ENCODE measurements around the gene CACNA1I. TPM values are rescaled to one million over a fixed set of nuclear protein-coding genes. Genes with fewer than 3 reads are reported as not detected.

Gene CACNA1I
- total and polyA plus RNA-seq, 2 donors (not counting 1 experiment from before 2014, with no cell fraction given) = 0.07 to 0.25 TPM

DNA sequence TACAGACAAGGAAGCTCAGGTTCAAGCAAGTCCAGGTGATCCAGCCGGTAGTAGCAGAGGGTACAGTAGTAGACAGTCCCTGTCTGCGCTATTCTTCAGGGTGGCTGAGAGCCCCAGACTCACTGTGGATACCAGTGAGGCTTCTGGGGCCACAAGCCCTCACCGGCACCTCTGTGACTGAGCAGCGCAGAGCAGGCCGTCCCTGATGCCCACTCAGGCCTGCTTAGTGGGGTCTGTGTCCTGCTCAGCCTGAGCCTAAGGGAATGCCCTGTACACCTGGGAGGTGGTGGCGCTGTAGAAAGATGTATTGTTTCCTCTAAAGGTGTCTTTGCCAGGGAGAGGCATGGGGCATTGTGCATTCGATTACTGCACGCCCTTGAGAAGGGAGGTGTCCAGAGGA is 143.8 kb downstream of the CACNA1I start:
- H3K27ac ChIP-seq (ENCODE audit: low read length in 2 of 2) = no peak overlapping the region
- POLR2A ChIA-PET = no interaction called here
- intact Hi-C loops (cut with micrococcal nuclease) = no loop called here

DNA sequence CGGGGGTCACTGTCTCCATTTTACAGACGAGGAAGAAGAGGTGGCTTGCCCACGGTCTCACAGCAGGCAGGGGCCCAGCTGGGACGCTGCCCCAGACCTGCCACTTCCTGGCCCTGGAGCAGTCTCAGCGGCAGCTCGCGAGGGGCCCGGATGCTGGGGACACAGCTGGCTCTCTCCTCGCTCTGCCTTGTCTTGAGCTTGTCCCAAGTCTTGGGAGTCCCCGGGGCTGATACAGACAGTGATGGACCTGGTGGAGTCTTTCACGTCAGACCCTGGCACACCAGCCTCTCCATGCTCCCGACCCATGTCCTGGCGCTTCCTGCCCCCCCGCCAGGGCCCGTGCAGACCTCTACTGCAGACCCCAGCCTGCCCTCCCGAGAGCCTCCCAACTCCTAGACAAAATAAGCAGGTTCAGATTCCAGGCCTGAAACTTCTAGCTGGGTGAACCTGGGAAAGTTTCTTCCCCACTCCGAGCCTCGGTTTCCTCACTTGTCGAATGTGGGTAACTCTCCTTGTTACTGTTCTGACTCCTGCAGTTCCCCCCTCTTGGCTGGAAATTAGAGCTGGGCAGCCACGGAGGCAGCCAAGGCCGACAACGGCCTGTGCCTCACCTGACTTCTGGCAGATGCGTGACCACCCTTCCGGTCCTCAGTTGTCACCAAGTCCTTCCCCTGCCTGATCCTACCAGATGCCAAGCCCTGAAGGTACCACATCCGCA is 145.4 kb downstream of the CACNA1I start:
- no peak for ATAC-seq (ENCODE audit: low read depth)
- CTCF ChIA-PET = no interaction called here
- H3K79me2 ChIP-seq (ENCODE audit: control insufficient read depth, insufficient read depth, low read length) = no peaks in the 10 kb centered on the region

More for the DNA sequence above, 143.8 kb downstream of the CACNA1I start:
- Histone ChIP-seq H3K36me3 (replicated peaks in 1 of 2; ENCODE audit: control extremely low read depth in 1 of 2, control insufficient read depth in 1 of 2, extremely low read depth in 1 of 2, insufficient read depth in 2 of 2, low read length in 1 of 2) (no peaks in the 10 kb centered on the region), H3K4me2 (replicated peaks; ENCODE audit: low read depth, low read length, poor library complexity, severe bottlenecking) (no peak overlapping the region), H3K79me2 (ENCODE audit: control insufficient read depth, insufficient read depth, low read length) (no peaks in the 10 kb centered on the region), H3K4me1 (ENCODE audit: control insufficient read depth in 2 of 2, insufficient read depth in 2 of 2, low read length in 2 of 2) (peaks cover 7 to 8% of the 10 kb centered on the region in 2 donors), H2AFZ (ENCODE audit: insufficient read depth, low read depth, low read length, poor library complexity, severe bottlenecking) (no peak overlapping the region), H3K9me3 (ENCODE audit: control extremely low read depth in 1 of 3, control insufficient read depth in 2 of 3, insufficient read depth in 1 of 3, low read length in 2 of 3) (no peaks in the 10 kb centered on the region), H3K4me3 (ENCODE audit: control extremely low read depth in 1 of 5, extremely low read depth in 1 of 5, insufficient read depth in 1 of 5, low read depth in 2 of 5, low read length in 4 of 5) (no peak overlapping the region), H4K20me1 (ENCODE audit: control insufficient read depth, insufficient read depth, low read length, poor library complexity, severe bottlenecking) (no peaks in the 10 kb centered on the region), H3K27me3 (replicated peaks in 1 of 4; ENCODE audit: control extremely low read depth in 1 of 4, control insufficient read depth in 3 of 4, insufficient read depth in 4 of 4, low read length in 3 of 4) (peaks cover 0 to 3% (median 0%) of the 10 kb centered on the region in 4 experiments), H3K9ac (ENCODE audit: low read length) (no peak overlapping the region)
- CTCF ChIA-PET = interaction anchor here (0.6 kb wide), 1 partner anchor 1692 kb away, joined by 3 read pairs; no protein-coding TSS in a partner anchor
- no peak overlapping the region for H3K4me3 Mint-ChIP-seq
- ATAC-seq (ENCODE audit: low read depth) (no peak), DNase-seq (no peak)
- H3K27ac Mint-ChIP-seq = no peak overlapping the region
- peaks cover 8% of the 10 kb centered on the region for H3K4me1 Mint-ChIP-seq
- no peaks in the 10 kb centered on the region for H3K9me3 Mint-ChIP-seq (ENCODE audit: insufficient read depth)
- WGBS (ENCODE audit: insufficient coverage) = 97% methylated on average over 8 of the region's 8 CpGs
- peaks cover 12% of the 10 kb centered on the region for H3K27me3 Mint-ChIP-seq
- TF ChIP-seq, protein P1, sequence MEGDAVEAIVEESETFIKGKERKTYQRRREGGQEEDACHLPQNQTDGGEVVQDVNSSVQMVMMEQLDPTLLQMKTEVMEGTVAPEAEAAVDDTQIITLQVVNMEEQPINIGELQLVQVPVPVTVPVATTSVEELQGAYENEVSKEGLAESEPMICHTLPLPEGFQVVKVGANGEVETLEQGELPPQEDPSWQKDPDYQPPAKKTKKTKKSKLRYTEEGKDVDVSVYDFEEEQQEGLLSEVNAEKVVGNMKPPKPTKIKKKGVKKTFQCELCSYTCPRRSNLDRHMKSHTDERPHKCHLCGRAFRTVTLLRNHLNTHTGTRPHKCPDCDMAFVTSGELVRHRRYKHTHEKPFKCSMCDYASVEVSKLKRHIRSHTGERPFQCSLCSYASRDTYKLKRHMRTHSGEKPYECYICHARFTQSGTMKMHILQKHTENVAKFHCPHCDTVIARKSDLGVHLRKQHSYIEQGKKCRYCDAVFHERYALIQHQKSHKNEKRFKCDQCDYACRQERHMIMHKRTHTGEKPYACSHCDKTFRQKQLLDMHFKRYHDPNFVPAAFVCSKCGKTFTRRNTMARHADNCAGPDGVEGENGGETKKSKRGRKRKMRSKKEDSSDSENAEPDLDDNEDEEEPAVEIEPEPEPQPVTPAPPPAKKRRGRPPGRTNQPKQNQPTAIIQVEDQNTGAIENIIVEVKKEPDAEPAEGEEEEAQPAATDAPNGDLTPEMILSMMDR (IDR thresholded peaks at IDR 0.05) = no peak
- TF ChIP-seq EZH2 (IDR thresholded peaks at IDR 0.05; ENCODE audit: borderline replicate concordance, insufficient read depth, low read depth, low read length, poor library complexity, severe bottlenecking) = no peak

More for the DNA sequence above, 145.4 kb downstream of the CACNA1I start:
- H3K4me1 ChIP-seq (ENCODE audit: control insufficient read depth in 2 of 2, insufficient read depth in 2 of 2, low read length in 2 of 2) = peaks cover 7 to 8% of the 10 kb centered on the region in 2 donors
- H2AFZ ChIP-seq (ENCODE audit: insufficient read depth, low read depth, low read length, poor library complexity, severe bottlenecking) = no peak overlapping the region
- H3K4me3 ChIP-seq (ENCODE audit: control extremely low read depth in 1 of 5, extremely low read depth in 1 of 5, insufficient read depth in 1 of 5, low read depth in 2 of 5, low read length in 4 of 5) = no peak overlapping the region
- H3K27me3 ChIP-seq (replicated peaks in 1 of 4; ENCODE audit: control extremely low read depth in 1 of 4, control insufficient read depth in 3 of 4, insufficient read depth in 4 of 4, low read length in 3 of 4) = peaks cover 0 to under 1% (median 0%) of the 10 kb centered on the region in 4 experiments
- Mint-ChIP-seq H3K9me3 (ENCODE audit: insufficient read depth) (no peaks in the 10 kb centered on the region), H3K4me3 (no peak overlapping the region), H3K27me3 (peaks cover 8% of the 10 kb centered on the region), H3K27ac (no peak overlapping the region), H3K4me1 (peaks cover 8% of the 10 kb centered on the region)
- POLR2A ChIA-PET = no interaction called here
- no peaks in the 10 kb centered on the region for H3K9me3 ChIP-seq (ENCODE audit: control extremely low read depth in 1 of 3, control insufficient read depth in 2 of 3, insufficient read depth in 1 of 3, low read length in 2 of 3)
- H3K4me2 ChIP-seq (replicated peaks; ENCODE audit: low read depth, low read length, poor library complexity, severe bottlenecking) = no peak overlapping the region
- H3K27ac ChIP-seq (ENCODE audit: low read length in 2 of 2) = no peak overlapping the region
- H4K20me1 ChIP-seq (ENCODE audit: control insufficient read depth, insufficient read depth, low read length, poor library complexity, severe bottlenecking) = no peaks in the 10 kb centered on the region
- intact Hi-C loops (cut with micrococcal nuclease) = no loop called here
- H3K9ac ChIP-seq (ENCODE audit: low read length) = no peak overlapping the region
- no peak for TF ChIP-seq EZH2 (IDR thresholded peaks at IDR 0.05; ENCODE audit: borderline replicate concordance, insufficient read depth, low read depth, low read length, poor library complexity, severe bottlenecking)
- TF ChIP-seq, protein P1 (IDR thresholded peaks at IDR 0.05) = no peak
- 81% methylated on average over 24 of the region's 25 CpGs for WGBS (ENCODE audit: insufficient coverage)
- H3K36me3 ChIP-seq (replicated peaks in 1 of 2; ENCODE audit: control extremely low read depth in 1 of 2, control insufficient read depth in 1 of 2, extremely low read depth in 1 of 2, insufficient read depth in 2 of 2, low read length in 1 of 2) = no peaks in the 10 kb centered on the region
- DNase-seq = no peak

All from B cell (primary cell).